Measurements from ENCODE around the gene SAP30L. TPM values are rescaled to one million over a fixed set of nuclear protein-coding genes. Genes with fewer than 3 reads are reported as not detected.

The SAP30L gene
- 19.8 to 42.1 TPM (median 29.1 TPM) in 3 replicates for polyA plus RNA-seq
- 55.9 TPM for polyA plus RNA-seq (2011; ENCODE audit: low read depth)
- polyA plus RNA-seq (2011; cell fraction: cytosol; rRNA removed) = 24.2 and 44.2 TPM in 2 replicates
- polyA plus RNA-seq (2011; cell fraction: nucleus; rRNA removed) = 29.2 and 37.2 TPM in 2 replicates
- polyA plus RNA-seq (2012; ENCODE audit: low replicate concordance) = 27.9 and 30.3 TPM in 2 replicates
- 5.7 to 13.0 TPM (median 11.3 TPM) in 3 replicates for polyA minus RNA-seq
- polyA minus RNA-seq (2011; cell fraction: cytosol; rRNA and poly(A)+ RNA removed) = 13.6 TPM
- 5.3 and 8.4 TPM in 2 replicates for polyA minus RNA-seq (2011; cell fraction: nucleus; rRNA and poly(A)+ RNA removed)

GRCh38 chr5:154445422-154446194, at the start of gene SAP30L:
Gene SAP30L, plus strand, starts transcription at chr5:154445997. Its CDS starts 608 bp downstream, at chr5:154446605.
- H3K4me3 ChIP-seq (ENCODE audit: control insufficient read depth in 2 of 3, extremely low read depth in 1 of 3, insufficient read depth in 2 of 3, low read depth in 1 of 3, low read length in 3 of 3) = peak within 1 kb of the TSS; percentile 80 to 99 (median 98)
- peaks cover 5 to 9% of the 10 kb centered on the region in 2 experiments for H3K36me3 ChIP-seq (ENCODE audit: control insufficient read depth in 2 of 2, extremely low read depth in 1 of 2, insufficient read depth in 2 of 2, low read length in 2 of 2)
- no peaks in the 10 kb centered on the region for H4K20me1 ChIP-seq (ENCODE audit: control insufficient read depth, extremely low read depth, insufficient read depth, low read length)
- H3K79me2 ChIP-seq (ENCODE audit: control insufficient read depth, insufficient read depth, low read length) = peaks cover 46% of the 10 kb centered on the region
- H3K4me1 ChIP-seq (ENCODE audit: control insufficient read depth, extremely low read depth, insufficient read depth, low read length) = peaks cover 25% of the 10 kb centered on the region
- dilution Hi-C loops (cut with MboI; ENCODE audit: extremely low pct_ligation_motif_present, low sequenced_read_pairs) = no loop called here
- DNase-seq (ENCODE audit: low read depth, low spot score) (peak; percentile 52), FAIRE-seq (peak; percentile 58)
- H3K9me1 ChIP-seq (ENCODE audit: control insufficient read depth, extremely low read depth, insufficient read depth, low read length) = no peaks in the 10 kb centered on the region
- H3K9me3 ChIP-seq (ENCODE audit: control insufficient read depth, low read depth, low read length) = no peaks in the 10 kb centered on the region
- H3K27ac ChIP-seq (ENCODE audit: control insufficient read depth, insufficient read depth, low read length) = peak within 1 kb of the TSS; percentile 81
- no peak for TF ChIP-seq EZH2 (IDR thresholded peaks at IDR 0.05; ENCODE audit: low read length)
- TF ChIP-seq CTCF (optimal IDR thresholded peaks at IDR 0.05 in 1 of 3, IDR thresholded peaks at IDR 0.05 in 1 of 3, conservative IDR thresholded peaks at IDR 0.05 in 1 of 3; ENCODE audit: extremely low read depth in 1 of 3, insufficient read depth in 2 of 3, low read length in 3 of 3) = no peak
- no peaks in the 10 kb centered on the region for H3K27me3 ChIP-seq (ENCODE audit: control insufficient read depth, extremely low read depth, insufficient read depth, low read length)
- peak within 1 kb of the TSS; percentile 99 for H2AFZ ChIP-seq (ENCODE audit: control insufficient read depth, low read length)
- H3K9ac ChIP-seq (ENCODE audit: control insufficient read depth, extremely low read depth, insufficient read depth, low read length) = peak within 1 kb of the TSS; percentile 84
- H3K4me2 ChIP-seq (ENCODE audit: control insufficient read depth, extremely low read depth, insufficient read depth, low read depth, low read length) = peak within 1 kb of the TSS; percentile 95

- H3K9ac ChIP-seq (ENCODE audit: control insufficient read depth, extremely low read depth, insufficient read depth, low read length) = no peak overlapping the region
- H3K79me2 ChIP-seq (ENCODE audit: control insufficient read depth, insufficient read depth, low read length) = no peaks in the 10 kb centered on the region
- H3K36me3 ChIP-seq (ENCODE audit: control insufficient read depth in 2 of 2, extremely low read depth in 1 of 2, insufficient read depth in 2 of 2, low read length in 2 of 2) = no peaks in the 10 kb centered on the region
- H4K20me1 ChIP-seq (ENCODE audit: control insufficient read depth, extremely low read depth, insufficient read depth, low read length) = no peaks in the 10 kb centered on the region
- no peak overlapping the region for H3K4me3 ChIP-seq (ENCODE audit: control insufficient read depth in 2 of 3, extremely low read depth in 1 of 3, insufficient read depth in 2 of 3, low read depth in 1 of 3, low read length in 3 of 3)
- no peaks in the 10 kb centered on the region for H3K27me3 ChIP-seq (ENCODE audit: control insufficient read depth, extremely low read depth, insufficient read depth, low read length)
- no peaks in the 10 kb centered on the region for H3K9me1 ChIP-seq (ENCODE audit: control insufficient read depth, extremely low read depth, insufficient read depth, low read length)
- no peak for FAIRE-seq
- H3K27ac ChIP-seq (ENCODE audit: control insufficient read depth, insufficient read depth, low read length) = no peak overlapping the region
- peaks cover 14% of the 10 kb centered on the region for H3K4me1 ChIP-seq (ENCODE audit: control insufficient read depth, extremely low read depth, insufficient read depth, low read length)
- H3K4me2 ChIP-seq (ENCODE audit: control insufficient read depth, extremely low read depth, insufficient read depth, low read depth, low read length) = no peak overlapping the region
- H3K9me3 ChIP-seq (ENCODE audit: control insufficient read depth, low read depth, low read length) = no peaks in the 10 kb centered on the region
- no peak overlapping the region for H2AFZ ChIP-seq (ENCODE audit: control insufficient read depth, low read length)
- dilution Hi-C loops (cut with MboI; ENCODE audit: extremely low pct_ligation_motif_present, low sequenced_read_pairs) = no loop called here
- no peak for DNase-seq (ENCODE audit: low read depth, low spot score)
- TF ChIP-seq EZH2 (IDR thresholded peaks at IDR 0.05; ENCODE audit: low read length) (no peak), CTCF (optimal IDR thresholded peaks at IDR 0.05 in 1 of 3, IDR thresholded peaks at IDR 0.05 in 1 of 3, conservative IDR thresholded peaks at IDR 0.05 in 1 of 3; ENCODE audit: extremely low read depth in 1 of 3, insufficient read depth in 2 of 3, low read length in 3 of 3) (no peak)
Observed at GRCh38 chr5:154396128-154396527, 49.7 kb upstream of the SAP30L start.

Measured in keratinocyte (primary cell).